ENCODE data around the gene SGSM2.

The SGSM2 gene

GRCh38 chr17:2394775-2395201 is 57.5 kb downstream of the SGSM2 start:
- H3K4me3 ChIP-seq (ENCODE audit: low read length): no peak overlapping the region
- no peak for DNase-seq (ENCODE audit: low read depth, low spot score)
- no peaks in the 10 kb centered on the region for H3K36me3 ChIP-seq (ENCODE audit: control insufficient read depth, insufficient read depth, low read length)
- WGBS (ENCODE audit: insufficient coverage, insufficient read length): no CpG with 5 or more reads among the region's 16 CpGs
- no peak overlapping the region for H3K27ac ChIP-seq (ENCODE audit: low read length)
- H3K9me3 ChIP-seq (ENCODE audit: control insufficient read depth, insufficient read depth, low read length): no peaks in the 10 kb centered on the region
- no peaks in the 10 kb centered on the region for H3K27me3 ChIP-seq (ENCODE audit: control insufficient read depth, insufficient read depth, low read length)
- H3K4me1 ChIP-seq (ENCODE audit: control insufficient read depth, insufficient read depth, low read length): peaks cover 21% of the 10 kb centered on the region

GRCh38 chr17:2395258-2396181 is 58.2 kb downstream of the SGSM2 start:
- Histone ChIP-seq H3K27ac (ENCODE audit: low read length) (no peak overlapping the region), H3K9me3 (ENCODE audit: control insufficient read depth, insufficient read depth, low read length) (no peaks in the 10 kb centered on the region), H3K27me3 (ENCODE audit: control insufficient read depth, insufficient read depth, low read length) (no peaks in the 10 kb centered on the region), H3K4me1 (ENCODE audit: control insufficient read depth, insufficient read depth, low read length) (peaks cover 21% of the 10 kb centered on the region), H3K36me3 (ENCODE audit: control insufficient read depth, insufficient read depth, low read length) (no peaks in the 10 kb centered on the region), H3K4me3 (ENCODE audit: low read length) (no peak overlapping the region)
- no CpG with 5 or more reads among the region's 28 CpGs for WGBS (ENCODE audit: insufficient coverage, insufficient read length)
- DNase-seq (ENCODE audit: low read depth, low spot score): no peak

- Histone ChIP-seq H3K27me3 (ENCODE audit: control insufficient read depth, insufficient read depth, low read length) (no peaks in the 10 kb centered on the region), H3K27ac (ENCODE audit: low read length) (no peak overlapping the region), H3K4me1 (ENCODE audit: control insufficient read depth, insufficient read depth, low read length) (peaks cover 21% of the 10 kb centered on the region), H3K9me3 (ENCODE audit: control insufficient read depth, insufficient read depth, low read length) (no peaks in the 10 kb centered on the region), H3K4me3 (ENCODE audit: low read length) (peak overlapping the region; percentile 16; the same call in 1 of the 2 replicates), H3K36me3 (ENCODE audit: control insufficient read depth, insufficient read depth, low read length) (no peaks in the 10 kb centered on the region)
- WGBS (ENCODE audit: insufficient coverage, insufficient read length): no CpG with 5 or more reads among the region's 7 CpGs
- no peak for DNase-seq (ENCODE audit: low read depth, low spot score)
Observed at GRCh38 chr17:2396192-2396567, 58.9 kb downstream of the SGSM2 start.

- peaks cover 21% of the 10 kb centered on the region for H3K4me1 ChIP-seq (ENCODE audit: control insufficient read depth, insufficient read depth, low read length)
- H3K9me3 ChIP-seq (ENCODE audit: control insufficient read depth, insufficient read depth, low read length): no peaks in the 10 kb centered on the region
- H3K27me3 ChIP-seq (ENCODE audit: control insufficient read depth, insufficient read depth, low read length): no peaks in the 10 kb centered on the region
- peak overlapping the region; percentile 16; the same call in 1 of the 2 replicates for H3K4me3 ChIP-seq (ENCODE audit: low read length)
- DNase-seq (ENCODE audit: low read depth, low spot score): peak; percentile 79
- WGBS (ENCODE audit: insufficient coverage, insufficient read length): no CpG with 5 or more reads among the region's 34 CpGs
- no peaks in the 10 kb centered on the region for H3K36me3 ChIP-seq (ENCODE audit: control insufficient read depth, insufficient read depth, low read length)
- no peak overlapping the region for H3K27ac ChIP-seq (ENCODE audit: low read length)
Observed at GRCh38 chr17:2396568-2397246, 59.4 kb downstream of the SGSM2 start.

- H3K4me1 ChIP-seq (ENCODE audit: control insufficient read depth, insufficient read depth, low read length): peaks cover 21% of the 10 kb centered on the region
- no peak overlapping the region for H3K27ac ChIP-seq (ENCODE audit: low read length)
- no peaks in the 10 kb centered on the region for H3K36me3 ChIP-seq (ENCODE audit: control insufficient read depth, insufficient read depth, low read length)
- no CpG with 5 or more reads among the region's 12 CpGs for WGBS (ENCODE audit: insufficient coverage, insufficient read length)
- H3K27me3 ChIP-seq (ENCODE audit: control insufficient read depth, insufficient read depth, low read length): no peaks in the 10 kb centered on the region
- H3K4me3 ChIP-seq (ENCODE audit: low read length): no peak overlapping the region
- no peaks in the 10 kb centered on the region for H3K9me3 ChIP-seq (ENCODE audit: control insufficient read depth, insufficient read depth, low read length)
- DNase-seq (ENCODE audit: low read depth, low spot score): no peak
Observed at GRCh38 chr17:2397247-2398171, 60.2 kb downstream of the SGSM2 start.

- no CpG with 5 or more reads among the region's 10 CpGs for WGBS (ENCODE audit: insufficient coverage, insufficient read length)
- Histone ChIP-seq H3K4me3 (ENCODE audit: low read length) (no peak overlapping the region), H3K36me3 (ENCODE audit: control insufficient read depth, insufficient read depth, low read length) (no peaks in the 10 kb centered on the region), H3K27ac (ENCODE audit: low read length) (no peak overlapping the region), H3K27me3 (ENCODE audit: control insufficient read depth, insufficient read depth, low read length) (no peaks in the 10 kb centered on the region), H3K9me3 (ENCODE audit: control insufficient read depth, insufficient read depth, low read length) (no peaks in the 10 kb centered on the region), H3K4me1 (ENCODE audit: control insufficient read depth, insufficient read depth, low read length) (peaks cover 21% of the 10 kb centered on the region)
- DNase-seq (ENCODE audit: low read depth, low spot score): no peak
Observed at GRCh38 chr17:2398182-2398581, 60.9 kb downstream of the SGSM2 start.

GRCh38 chr17:2398655-2399571 is 61.6 kb downstream of the SGSM2 start:
- peak overlapping the region; percentile 75; the same call in 1 of the 2 replicates for H3K4me3 ChIP-seq (ENCODE audit: low read length)
- WGBS (ENCODE audit: insufficient coverage, insufficient read length): no CpG with 5 or more reads among the region's 55 CpGs
- no peaks in the 10 kb centered on the region for H3K9me3 ChIP-seq (ENCODE audit: control insufficient read depth, insufficient read depth, low read length)
- no peaks in the 10 kb centered on the region for H3K36me3 ChIP-seq (ENCODE audit: control insufficient read depth, insufficient read depth, low read length)
- no peak for DNase-seq (ENCODE audit: low read depth, low spot score)
- peaks cover 21% of the 10 kb centered on the region for H3K4me1 ChIP-seq (ENCODE audit: control insufficient read depth, insufficient read depth, low read length)
- H3K27ac ChIP-seq (ENCODE audit: low read length): no peak overlapping the region
- H3K27me3 ChIP-seq (ENCODE audit: control insufficient read depth, insufficient read depth, low read length): no peaks in the 10 kb centered on the region

GRCh38 chr17:2399572-2400473 is 62.5 kb downstream of the SGSM2 start:
- H3K4me1 ChIP-seq (ENCODE audit: control insufficient read depth, insufficient read depth, low read length): peaks cover 18% of the 10 kb centered on the region

GRCh38 chr17:2400474-2400866 is 63.2 kb downstream of the SGSM2 start:
- Histone ChIP-seq H3K36me3 (ENCODE audit: control insufficient read depth, insufficient read depth, low read length) (no peaks in the 10 kb centered on the region), H3K4me3 (ENCODE audit: low read length) (peak overlapping the region; percentile 88), H3K27me3 (ENCODE audit: control insufficient read depth, insufficient read depth, low read length) (no peaks in the 10 kb centered on the region), H3K27ac (ENCODE audit: low read length) (no peak overlapping the region), H3K4me1 (ENCODE audit: control insufficient read depth, insufficient read depth, low read length) (peaks cover 17% of the 10 kb centered on the region), H3K9me3 (ENCODE audit: control insufficient read depth, insufficient read depth, low read length) (no peaks in the 10 kb centered on the region)
- no peak for DNase-seq (ENCODE audit: low read depth, low spot score)
- WGBS (ENCODE audit: insufficient coverage, insufficient read length): no CpG with 5 or more reads among the region's 43 CpGs

More at GRCh38 chr17:2399572-2400473, 62.5 kb downstream of the SGSM2 start:
- H3K27me3 ChIP-seq (ENCODE audit: control insufficient read depth, insufficient read depth, low read length): no peaks in the 10 kb centered on the region
- H3K27ac ChIP-seq (ENCODE audit: low read length): no peak overlapping the region
- H3K9me3 ChIP-seq (ENCODE audit: control insufficient read depth, insufficient read depth, low read length): no peaks in the 10 kb centered on the region
- WGBS (ENCODE audit: insufficient coverage, insufficient read length): no CpG with 5 or more reads among the region's 82 CpGs
- H3K36me3 ChIP-seq (ENCODE audit: control insufficient read depth, insufficient read depth, low read length): no peaks in the 10 kb centered on the region
- peak; percentile 90 for DNase-seq (ENCODE audit: low read depth, low spot score)
- peak overlapping the region; percentile 88 for H3K4me3 ChIP-seq (ENCODE audit: low read length)

Measured in iPS DF 6.9 (cell line).